Skeletal muscle tissue (tissue), 4 donors: Measurements from ENCODE around the gene NOTCH1. TPM values are rescaled to one million over a fixed set of nuclear protein-coding genes. Genes with fewer than 3 reads are reported as not detected.
"Not testable (repeated sequence)": the region's sequence is repeated elsewhere in the genome, so short reads cannot be mapped to it uniquely, and the experiment has no call there.

Experiments
- H3K27ac ChIP-seq: one replicate; pipeline ENCODE4 v1.7.0; 2013; ENCODE audit warnings: mild to moderate bottlenecking, low read depth, low read length, inconsistent platforms
- H3K27me3 ChIP-seq, 3 donors: one replicate each; pipeline ENCODE4 v1.7.0; 2013; ENCODE audit warnings: low read length in 3 of 3; ENCODE audit not compliant: control insufficient read depth in 3 of 3, insufficient read depth in 3 of 3
- H3K36me3 ChIP-seq, 3 donors: one replicate each; pipeline ENCODE4 v1.7.0; 2013; ENCODE audit warnings: low read length in 3 of 3; ENCODE audit not compliant: control insufficient read depth in 3 of 3, insufficient read depth in 3 of 3
- H3K4me1 ChIP-seq, 3 donors: one replicate each; pipeline ENCODE4 v1.7.0; 2013; ENCODE audit warnings: low read length in 3 of 3, mild to moderate bottlenecking in 3 of 3; ENCODE audit not compliant: control insufficient read depth in 3 of 3, insufficient read depth in 3 of 3
- H3K4me3 ChIP-seq, 3 donors: one replicate each; pipeline ENCODE4 v1.7.0; 2013; ENCODE audit warnings: low read length in 3 of 3
- H3K9ac ChIP-seq, 3 donors: one replicate each; pipeline ENCODE4 v1.7.0; 2013; ENCODE audit warnings: low read length in 3 of 3, mild to moderate bottlenecking in 3 of 3, moderate library complexity in 2 of 3, low read depth in 1 of 3
- H3K9me3 ChIP-seq, 3 donors: one replicate each; pipeline ENCODE4 v1.7.0; 2013; ENCODE audit warnings: low read length in 3 of 3; ENCODE audit not compliant: control insufficient read depth in 3 of 3
- total RNA-seq: library from RNA; depleted of rRNA; stranded (reverse); fragments of >200 nt; gene quantifications from one replicate; pipeline ENCODE4 v1.2.3, GENCODE V29; 2014
- donor health status: Osteomylitis.

Gene NOTCH1
- total RNA-seq, 1 donor from 2014 or later, result 69.4 TPM

GRCh38 chr9:136565086-136565714, 19.4 kb upstream of the NOTCH1 start:
- no peaks in the 10 kb centered on the region for H3K9me3 ChIP-seq
- no peak overlapping the region for H3K4me3 ChIP-seq
- peaks cover 0 to 6% (median 0%) of the 10 kb centered on the region in 3 donors for H3K27me3 ChIP-seq
- peaks cover 43 to 61% (median 60%) of the 10 kb centered on the region in 3 donors for H3K4me1 ChIP-seq
- H3K9ac ChIP-seq, result no peak overlapping the region
- peak overlapping the region; percentile 62 for H3K27ac ChIP-seq
- H3K36me3 ChIP-seq, result no peaks in the 10 kb centered on the region

GRCh38 chr9:136564379-136564988, 18.6 kb upstream of the NOTCH1 start:
- Histone ChIP-seq H3K4me3 (no peak overlapping the region), H3K36me3 (no peaks in the 10 kb centered on the region), H3K9me3 (no peaks in the 10 kb centered on the region), H3K4me1 (peaks cover 43 to 55% (median 54%) of the 10 kb centered on the region in 3 donors), H3K9ac (peak overlapping the region in 1 of 3 donors; percentile 40), H3K27me3 (peaks cover 0 to 6% (median 0%) of the 10 kb centered on the region in 3 donors), H3K27ac (peak overlapping the region; percentile 62)

DNA sequence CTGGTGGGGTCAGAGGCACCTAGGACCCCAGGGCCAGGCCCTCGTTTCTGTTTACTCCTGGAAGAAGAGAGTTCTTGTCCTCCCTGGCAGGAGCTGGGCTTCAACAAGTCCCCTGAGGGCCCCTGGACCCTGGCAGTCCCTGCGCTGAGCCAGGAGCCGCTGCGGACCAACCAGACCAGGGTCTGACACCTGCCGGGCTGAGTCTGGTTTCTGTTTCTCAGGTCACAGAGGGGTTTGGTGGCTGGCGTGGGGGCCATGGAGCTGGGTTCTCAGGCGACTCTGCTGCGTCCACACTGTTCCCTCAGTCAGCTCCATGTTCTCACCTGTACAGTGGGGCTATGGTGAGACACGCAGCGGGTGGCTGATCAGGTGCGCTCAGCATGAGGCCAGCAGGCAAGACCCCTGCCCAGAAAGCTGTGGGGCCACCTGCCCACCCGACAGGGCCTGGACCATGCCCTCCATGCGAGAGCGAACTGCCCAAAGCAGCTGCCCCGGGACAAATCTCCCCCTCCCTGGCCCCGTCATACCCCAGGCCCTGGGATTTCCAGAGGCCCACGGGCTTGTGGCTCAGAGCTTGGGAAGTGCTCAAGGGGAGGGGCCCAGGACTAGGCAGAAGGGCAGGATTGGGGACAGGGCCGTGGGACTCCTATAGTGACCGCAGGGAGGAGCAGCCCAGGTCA, 17.9 kb upstream of the NOTCH1 start:
- peaks cover 0 to 3% (median 0%) of the 10 kb centered on the region in 3 donors for H3K27me3 ChIP-seq
- H3K4me1 ChIP-seq, result peaks cover 40 to 54% (median 48%) of the 10 kb centered on the region in 3 donors
- H3K4me3 ChIP-seq, result no peak overlapping the region
- no peaks in the 10 kb centered on the region for H3K36me3 ChIP-seq
- H3K9ac ChIP-seq, result peak overlapping the region in 1 of 3 donors; percentile 40
- peak overlapping the region; percentile 62 for H3K27ac ChIP-seq
- no peaks in the 10 kb centered on the region for H3K9me3 ChIP-seq

GRCh38 chr9:136562746-136563495, 17.1 kb upstream of the NOTCH1 start:
- H3K27me3 ChIP-seq, result no peaks in the 10 kb centered on the region
- peaks cover 32 to 53% (median 42%) of the 10 kb centered on the region in 3 donors for H3K4me1 ChIP-seq
- H3K27ac ChIP-seq, result no peak overlapping the region
- no peaks in the 10 kb centered on the region for H3K36me3 ChIP-seq
- H3K4me3 ChIP-seq, result no peak overlapping the region
- H3K9ac ChIP-seq, result no peak overlapping the region
- no peaks in the 10 kb centered on the region for H3K9me3 ChIP-seq

DNA sequence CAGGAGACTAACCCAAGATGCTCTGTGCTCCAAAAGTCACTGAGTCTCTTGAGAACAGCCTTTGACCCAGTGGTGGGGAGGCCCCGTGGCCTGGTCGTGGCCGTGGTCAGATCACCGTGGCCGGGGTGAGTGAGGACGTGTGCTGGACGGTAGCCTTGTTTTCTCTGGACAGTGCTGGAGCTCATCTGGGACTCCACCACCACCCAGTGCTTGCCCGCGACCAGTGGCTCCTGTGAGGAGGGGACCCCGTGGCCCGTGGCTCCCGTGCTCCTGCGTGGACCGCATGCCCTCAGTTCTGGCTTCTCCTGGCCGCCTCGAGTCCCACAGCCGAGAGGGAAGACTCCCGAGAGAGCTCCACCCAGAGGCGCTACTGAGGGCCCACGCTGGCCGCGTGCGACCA, 15.9 kb upstream of the NOTCH1 start:
- H3K4me3 ChIP-seq, result no peak overlapping the region
- no peak overlapping the region for H3K27ac ChIP-seq
- no peaks in the 10 kb centered on the region for H3K36me3 ChIP-seq
- H3K9me3 ChIP-seq, result no peaks in the 10 kb centered on the region
- no peaks in the 10 kb centered on the region for H3K27me3 ChIP-seq
- H3K4me1 ChIP-seq, result peaks cover 25 to 46% (median 35%) of the 10 kb centered on the region in 3 donors
- H3K9ac ChIP-seq, result no peak overlapping the region

DNA sequence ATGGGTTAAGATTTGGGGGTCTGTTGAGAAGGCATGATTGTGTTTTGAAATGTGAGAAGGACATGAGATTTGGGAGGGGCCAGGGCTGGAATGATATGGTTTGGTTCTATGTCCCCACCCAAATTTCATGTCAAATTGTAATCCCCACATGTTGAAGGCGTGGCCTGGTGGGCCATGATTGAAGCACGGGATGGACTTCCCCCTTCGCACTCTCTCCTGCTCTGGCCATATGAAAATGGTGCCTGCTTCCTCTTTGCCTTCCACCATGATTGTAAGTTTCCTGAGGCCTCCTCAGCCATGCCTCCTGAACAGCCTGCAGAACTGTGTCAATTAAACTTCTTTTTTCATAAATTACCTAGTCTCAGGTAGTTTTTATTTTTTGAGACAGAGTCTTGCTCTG, 14.7 kb upstream of the NOTCH1 start:
- Histone ChIP-seq H3K9me3 (no peaks in the 10 kb centered on the region), H3K27ac (no peak overlapping the region)

DNA sequence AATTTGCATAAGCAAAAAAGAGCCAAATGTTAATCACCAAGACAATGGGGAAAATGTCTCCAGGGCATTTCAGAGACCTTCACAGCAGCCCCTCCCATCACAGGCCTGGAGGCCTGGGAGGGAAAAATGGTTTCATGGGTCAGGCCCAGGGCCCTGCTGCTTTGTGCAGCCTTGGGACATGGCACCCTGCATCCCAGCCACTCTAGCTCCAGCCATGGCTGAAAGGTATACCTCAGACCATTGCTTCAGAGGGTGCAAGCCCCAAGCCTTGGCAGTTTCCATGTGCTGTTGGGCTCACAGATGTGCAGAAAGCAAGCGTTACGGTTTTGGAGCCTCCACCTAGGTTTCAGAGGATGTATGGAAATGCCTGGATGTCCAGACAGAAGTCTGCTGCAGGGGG, 13.5 kb upstream of the NOTCH1 start:
- not testable (repeated sequence) for H3K9me3 ChIP-seq, H3K36me3 ChIP-seq, H3K4me3 ChIP-seq, H3K9ac ChIP-seq, H3K27me3 ChIP-seq, H3K27ac ChIP-seq
- H3K4me1 ChIP-seq, result peaks cover 9 to 24% (median 13%) of the 10 kb centered on the region in 3 donors

More for the DNA sequence above, 14.7 kb upstream of the NOTCH1 start:
- H3K9ac ChIP-seq, result no peak overlapping the region
- peaks cover 19 to 36% (median 24%) of the 10 kb centered on the region in 3 donors for H3K4me1 ChIP-seq
- H3K36me3 ChIP-seq, result no peaks in the 10 kb centered on the region
- H3K27me3 ChIP-seq, result no peaks in the 10 kb centered on the region
- H3K4me3 ChIP-seq, result no peak overlapping the region

DNA sequence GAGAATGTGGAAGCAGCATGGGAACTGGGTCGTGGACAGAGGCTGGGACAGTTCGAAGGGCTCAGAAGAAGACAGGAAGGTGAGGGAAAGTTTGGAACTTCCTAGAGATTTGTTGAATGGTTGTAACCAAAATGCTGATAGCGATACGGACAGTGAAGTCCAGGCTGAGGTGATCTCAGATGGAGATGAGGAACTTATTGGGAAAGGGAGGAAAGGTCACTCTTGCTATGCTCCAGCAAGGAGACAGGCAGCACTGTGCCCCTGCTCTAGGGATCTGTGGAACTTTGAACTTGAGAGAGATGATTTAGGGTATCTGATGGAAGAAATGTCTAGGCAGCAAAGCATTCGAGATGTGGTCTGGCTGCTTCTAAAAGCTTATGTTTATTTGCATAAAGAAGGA, 13.0 kb upstream of the NOTCH1 start:
- not testable (repeated sequence) for H3K36me3 ChIP-seq, H3K27me3 ChIP-seq, H3K27ac ChIP-seq, H3K4me3 ChIP-seq, H3K9ac ChIP-seq, H3K9me3 ChIP-seq
- H3K4me1 ChIP-seq, result peaks cover 5 to 19% (median 8%) of the 10 kb centered on the region in 3 donors

GRCh38 chr9:136558373-136558772, 12.5 kb upstream of the NOTCH1 start:
- Histone ChIP-seq H3K27me3 (no peaks in the 10 kb centered on the region), H3K9me3 (no peaks in the 10 kb centered on the region), H3K27ac (no peak overlapping the region)

More at GRCh38 chr9:136558373-136558772, 12.5 kb upstream of the NOTCH1 start:
- no peak overlapping the region for H3K4me3 ChIP-seq
- H3K9ac ChIP-seq, result no peak overlapping the region
- peaks cover 3 to 14% (median 3%) of the 10 kb centered on the region in 3 donors for H3K4me1 ChIP-seq
- no peaks in the 10 kb centered on the region for H3K36me3 ChIP-seq
